Stimulated activated CD4-positive, alpha-beta T cell treated with anti-CD3 and anti-CD28 coated beads, Interleukin-12 subunit alpha, Interleukin-12 subunit beta, amount 100 ng/mL, for 48 hours (primary cell): ENCODE measurements around the gene PPM1L.

Source experiments
- DNase-seq, 3 donors: peaks; one replicate each; pipeline ENCODE4 v3.0.0-alpha.2; 2020; ENCODE audit warnings: low read depth in 2 of 3, low spot score in 1 of 3

PPM1L gene

GRCh38 chr3:160842021-160843005 is 86.3 kb downstream of the PPM1L start:
- no peak for DNase-seq

- DNase-seq, result no peak
Observed at GRCh38 chr3:160851629-160852210, 95.7 kb downstream of the PPM1L start.

- no peak for DNase-seq
Observed at GRCh38 chr3:160852856-160853255, 96.8 kb downstream of the PPM1L start.

- DNase-seq, result no peak
Observed at GRCh38 chr3:160856450-160856849, 100.4 kb downstream of the PPM1L start.

- no peak for DNase-seq
Observed at GRCh38 chr3:160857476-160858119, 101.6 kb downstream of the PPM1L start.

- no peak for DNase-seq
Observed at GRCh38 chr3:160860346-160860745, 104.3 kb downstream of the PPM1L start.

GRCh38 chr3:160869825-160870224 is 113.8 kb downstream of the PPM1L start:
- no peak for DNase-seq

GRCh38 chr3:160870327-160870726 is 114.3 kb downstream of the PPM1L start:
- DNase-seq, result no peak

- DNase-seq, result no peak
Observed at GRCh38 chr3:160874736-160875135, 118.7 kb downstream of the PPM1L start.

GRCh38 chr3:160876643-160877042 is 120.6 kb downstream of the PPM1L start:
- DNase-seq, result no peak

GRCh38 chr3:160879859-160880258 is 123.8 kb downstream of the PPM1L start:
- no peak for DNase-seq

- no peak for DNase-seq
Observed at GRCh38 chr3:160883373-160883772, 127.3 kb downstream of the PPM1L start.

GRCh38 chr3:160885791-160886286 is 129.8 kb downstream of the PPM1L start:
- no peak for DNase-seq

- no peak for DNase-seq
Observed at GRCh38 chr3:160886421-160886820, 130.4 kb downstream of the PPM1L start.

GRCh38 chr3:160893207-160893606 is 137.2 kb downstream of the PPM1L start:
- no peak for DNase-seq

GRCh38 chr3:160904691-160905090 is 148.7 kb downstream of the PPM1L start:
- no peak for DNase-seq

GRCh38 chr3:160906646-160907045 is 150.6 kb downstream of the PPM1L start:
- DNase-seq, result no peak

- DNase-seq, result no peak
Observed at GRCh38 chr3:160909917-160910316, 153.9 kb downstream of the PPM1L start.

GRCh38 chr3:160911411-160911810 is 155.4 kb downstream of the PPM1L start:
- no peak for DNase-seq

- no peak for DNase-seq
Observed at GRCh38 chr3:160916472-160916871, 160.4 kb downstream of the PPM1L start.

- no peak for DNase-seq
Observed at GRCh38 chr3:160919942-160920341, 163.9 kb downstream of the PPM1L start.
